Neural progenitor cell (in vitro differentiated cells): Measurements from ENCODE around the gene CUTC.

Experiments
- CTCF ChIP-seq: fragments of 200-600 bp; sonication (generic); IDR thresholded peaks from 2 replicates; pipeline ENCODE4 v1.5.1; 2017; ENCODE audit warnings: antibody characterized with exemption, mild to moderate bottlenecking
- EZH2 ChIP-seq: fragments of 200-600 bp; sonication (generic); IDR thresholded peaks from 2 replicates; pipeline ENCODE4 v1.6.1; 2017; ENCODE audit warnings: antibody characterized with exemption, mild to moderate bottlenecking, moderate library complexity

GRCh38 chr10:99748823-99749451 lies 16.9 kb downstream of the CUTC start:
- TF ChIP-seq CTCF (no peak), EZH2 (no peak)
